ENCODE results near the gene VIPR2.

- TF ChIP-seq CTCF (conservative IDR thresholded peaks at IDR 0.05) (no peak), EZH2 (IDR thresholded peaks at IDR 0.05; ENCODE audit: low read depth) (no peak)
Observed at GRCh38 chr7:159153511-159153910, 8.8 kb upstream of the VIPR2 start.
